HEK293 (cell line): Measurements from ENCODE around the gene MESD.
A peak's percentile ranks its signal among the peaks of the same experiment; 100 is the strongest.

Experiments
- HOXC10 ChIP-seq: sonication (generic); formaldehyde crosslinking; IDR thresholded peaks from 2 replicates; pipeline ENCODE4 v1.8.1; 2023; ENCODE audit warnings: mild to moderate bottlenecking, missing genetic modification reagents
- KLF7 ChIP-seq: fragments of 450-650 bp; formaldehyde crosslinking; IDR thresholded peaks from 2 replicates; pipeline ENCODE4 v1.5.1; 2016; ENCODE audit warnings: missing biosample characterization, missing genetic modification characterization, borderline replicate concordance
- SALL2 ChIP-seq: fragments of 450-650 bp; formaldehyde crosslinking; IDR thresholded peaks from 2 replicates; pipeline ENCODE4 v1.5.0; 2017; ENCODE audit warnings: missing biosample characterization, mild to moderate bottlenecking, missing genetic modification characterization, borderline replicate concordance
- TRIM28 ChIP-seq: IDR thresholded peaks from 2 replicates; pipeline ENCODE4 v1.6.1; 2011; ENCODE audit warnings: low read length, control low read depth, borderline replicate concordance
- YY1 ChIP-seq: fragments of 450-650 bp; formaldehyde crosslinking; IDR thresholded peaks from 2 replicates; pipeline ENCODE4 v1.5.1; 2018; ENCODE audit warnings: missing biosample characterization, missing genetic modification characterization
- YY2 ChIP-seq: fragments of 450-650 bp; formaldehyde crosslinking; IDR thresholded peaks from 2 replicates; pipeline ENCODE4 v1.5.1; 2016; ENCODE audit warnings: missing biosample characterization, missing genetic modification characterization
- ZBTB48 ChIP-seq: fragments of 450-650 bp; formaldehyde crosslinking; IDR thresholded peaks from 2 replicates; pipeline ENCODE4 v1.5.1; 2016; ENCODE audit warnings: missing biosample characterization, missing genetic modification characterization
- ZFP37 ChIP-seq: fragments of 450-650 bp; formaldehyde crosslinking; IDR thresholded peaks from 2 replicates; pipeline ENCODE4 v1.5.1; 2016; ENCODE audit warnings: missing biosample characterization, missing genetic modification characterization
- ZNF121 ChIP-seq: fragments of 450-650 bp; formaldehyde crosslinking; IDR thresholded peaks from 2 replicates; pipeline ENCODE4 v1.5.1; 2016; ENCODE audit warnings: missing biosample characterization, missing genetic modification characterization
- ZNF274 ChIP-seq, 2 experiments: fragments of 200-500 bp in 1 of 2; fragments of 450-650 bp in 1 of 2; sonication (Bioruptor generic) in 1 of 2; formaldehyde crosslinking in 1 of 2; IDR thresholded peaks; 2 replicates each; pipeline versions ENCODE4 v1.5.1 to v1.6.1; 2014 to 2016; ENCODE audit warnings: borderline replicate concordance in 1 of 2, inconsistent platforms in 1 of 2, low read length in 1 of 2, missing biosample characterization in 1 of 2, missing genetic modification characterization in 1 of 2
- ZNF302 ChIP-seq: fragments of 450-650 bp; formaldehyde crosslinking; IDR thresholded peaks from 2 replicates; pipeline ENCODE4 v1.5.1; 2016; ENCODE audit warnings: missing biosample characterization, missing genetic modification characterization, low read depth
- ZNF335 ChIP-seq: fragments of 450-650 bp; formaldehyde crosslinking; conservative IDR thresholded peaks from 2 replicates; pipeline ENCODE4 v1.5.1; 2016; ENCODE audit warnings: missing biosample characterization, missing genetic modification characterization
- ZNF404 ChIP-seq: fragments of 450-650 bp; formaldehyde crosslinking; IDR thresholded peaks from 2 replicates; pipeline ENCODE4 v1.5.1; 2017; ENCODE audit warnings: missing biosample characterization, missing genetic modification characterization
- ZNF433 ChIP-seq: fragments of 450-650 bp; formaldehyde crosslinking; IDR thresholded peaks from 2 replicates; pipeline ENCODE4 v1.5.1; 2016; ENCODE audit warnings: missing biosample characterization, missing genetic modification characterization, low read depth
- ZNF510 ChIP-seq: fragments of 450-650 bp; formaldehyde crosslinking; IDR thresholded peaks from 2 replicates; pipeline ENCODE4 v1.5.1; 2018; ENCODE audit warnings: mild to moderate bottlenecking, missing genetic modification characterization, missing biosample characterization; ENCODE audit not compliant: insufficient replicate concordance
- ZNF548 ChIP-seq: fragments of 450-650 bp; formaldehyde crosslinking; IDR thresholded peaks from 2 replicates; pipeline ENCODE4 v1.5.1; 2016; ENCODE audit warnings: missing biosample characterization, missing genetic modification characterization
- ZNF555 ChIP-seq: fragments of 450-650 bp; formaldehyde crosslinking; conservative IDR thresholded peaks from 2 replicates; pipeline ENCODE4 v1.5.1; 2017; ENCODE audit warnings: missing biosample characterization, mild to moderate bottlenecking, missing genetic modification characterization, inconsistent platforms
- ZNF561 ChIP-seq: fragments of 450-650 bp; IDR thresholded peaks from 2 replicates; pipeline ENCODE4 v1.5.1; 2018; ENCODE audit warnings: missing biosample characterization, missing genetic modification characterization, borderline replicate concordance
- ZNF571 ChIP-seq: fragments of 450-650 bp; formaldehyde crosslinking; IDR thresholded peaks from 2 replicates; pipeline ENCODE4 v1.5.0; 2017; ENCODE audit warnings: missing biosample characterization, missing genetic modification characterization
- ZNF747 ChIP-seq: fragments of 450-650 bp; formaldehyde crosslinking; IDR thresholded peaks from 2 replicates; pipeline ENCODE4 v1.5.1; 2016; ENCODE audit warnings: missing biosample characterization, missing genetic modification characterization
- ZSCAN23 ChIP-seq: fragments of 450-650 bp; formaldehyde crosslinking; IDR thresholded peaks from 2 replicates; pipeline ENCODE4 v1.5.1; 2016; ENCODE audit warnings: missing biosample characterization, missing genetic modification characterization
- ZXDB ChIP-seq: fragments of 450-650 bp; formaldehyde crosslinking; IDR thresholded peaks from 2 replicates; pipeline ENCODE4 v1.5.1; 2016; ENCODE audit warnings: missing biosample characterization, missing genetic modification characterization
- TF ChIP-seq, protein P1 (sequence below): fragments of 450-650 bp; formaldehyde crosslinking; IDR thresholded peaks from 2 replicates; pipeline ENCODE4 v1.5.1; 2016; ENCODE audit warnings: missing biosample characterization, missing genetic modification characterization
- TF ChIP-seq, protein P2 (sequence below): fragments of 450-650 bp; formaldehyde crosslinking; IDR thresholded peaks from 2 replicates; pipeline ENCODE4 v1.5.1; 2016; ENCODE audit warnings: missing biosample characterization, missing genetic modification characterization, low read depth
- TF ChIP-seq, protein P3 (sequence below): fragments of 450-650 bp; formaldehyde crosslinking; conservative IDR thresholded peaks from 2 replicates; pipeline ENCODE4 v1.5.1; 2016; ENCODE audit warnings: low read depth, missing biosample characterization, missing genetic modification characterization
- TF ChIP-seq, protein P4 (sequence below): fragments of 450-650 bp; formaldehyde crosslinking; IDR thresholded peaks from 2 replicates; pipeline ENCODE4 v1.5.1; 2016; ENCODE audit warnings: missing biosample characterization, missing genetic modification characterization
- TF ChIP-seq, protein P5 (sequence below): fragments of 450-650 bp; formaldehyde crosslinking; IDR thresholded peaks from 2 replicates; pipeline ENCODE4 v1.5.1; 2017; ENCODE audit warnings: missing biosample characterization, missing genetic modification characterization

The MESD gene

DNA sequence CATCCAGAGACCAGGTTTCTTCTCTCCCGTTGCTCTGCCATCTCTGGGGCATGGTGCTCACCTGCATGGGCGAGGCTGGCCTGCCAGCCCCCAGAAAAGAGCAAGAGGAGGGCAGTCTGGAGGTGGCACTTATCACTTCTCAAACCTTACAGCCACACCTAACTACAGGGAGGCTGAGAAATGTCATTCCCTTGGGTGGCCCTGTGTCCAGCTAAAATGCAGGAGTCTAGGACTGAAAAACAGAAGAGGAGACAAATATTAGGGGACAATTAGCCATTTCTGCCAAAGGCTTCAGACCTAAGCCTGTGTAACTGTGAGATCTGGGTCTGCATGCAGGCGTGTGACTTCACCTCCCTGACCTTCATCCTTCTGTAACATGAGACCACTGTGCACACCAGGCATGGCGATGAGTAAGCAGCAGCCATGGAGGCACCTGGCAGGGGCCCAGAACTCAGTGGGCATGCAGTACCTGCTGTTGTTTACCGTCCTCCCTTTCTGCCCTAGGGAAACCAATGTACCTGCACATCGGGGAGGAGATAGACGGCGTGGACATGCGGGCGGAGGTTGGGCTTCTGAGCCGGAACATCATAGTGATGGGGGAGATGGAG is 83.4 kb downstream of the MESD start (continued):
- TF ChIP-seq ZNF302 (tag by site-specific recombination): no peak
- no peak for TF ChIP-seq ZBTB48 (tag by site-specific recombination)
- TF ChIP-seq ZNF510: no peak
- no peak for TF ChIP-seq ZXDB (tag by site-specific recombination)
- no peak for TF ChIP-seq ZNF404 (tag by site-specific recombination)
- TF ChIP-seq SALL2 (tag by site-specific recombination): no peak
- TF ChIP-seq, protein P1, sequence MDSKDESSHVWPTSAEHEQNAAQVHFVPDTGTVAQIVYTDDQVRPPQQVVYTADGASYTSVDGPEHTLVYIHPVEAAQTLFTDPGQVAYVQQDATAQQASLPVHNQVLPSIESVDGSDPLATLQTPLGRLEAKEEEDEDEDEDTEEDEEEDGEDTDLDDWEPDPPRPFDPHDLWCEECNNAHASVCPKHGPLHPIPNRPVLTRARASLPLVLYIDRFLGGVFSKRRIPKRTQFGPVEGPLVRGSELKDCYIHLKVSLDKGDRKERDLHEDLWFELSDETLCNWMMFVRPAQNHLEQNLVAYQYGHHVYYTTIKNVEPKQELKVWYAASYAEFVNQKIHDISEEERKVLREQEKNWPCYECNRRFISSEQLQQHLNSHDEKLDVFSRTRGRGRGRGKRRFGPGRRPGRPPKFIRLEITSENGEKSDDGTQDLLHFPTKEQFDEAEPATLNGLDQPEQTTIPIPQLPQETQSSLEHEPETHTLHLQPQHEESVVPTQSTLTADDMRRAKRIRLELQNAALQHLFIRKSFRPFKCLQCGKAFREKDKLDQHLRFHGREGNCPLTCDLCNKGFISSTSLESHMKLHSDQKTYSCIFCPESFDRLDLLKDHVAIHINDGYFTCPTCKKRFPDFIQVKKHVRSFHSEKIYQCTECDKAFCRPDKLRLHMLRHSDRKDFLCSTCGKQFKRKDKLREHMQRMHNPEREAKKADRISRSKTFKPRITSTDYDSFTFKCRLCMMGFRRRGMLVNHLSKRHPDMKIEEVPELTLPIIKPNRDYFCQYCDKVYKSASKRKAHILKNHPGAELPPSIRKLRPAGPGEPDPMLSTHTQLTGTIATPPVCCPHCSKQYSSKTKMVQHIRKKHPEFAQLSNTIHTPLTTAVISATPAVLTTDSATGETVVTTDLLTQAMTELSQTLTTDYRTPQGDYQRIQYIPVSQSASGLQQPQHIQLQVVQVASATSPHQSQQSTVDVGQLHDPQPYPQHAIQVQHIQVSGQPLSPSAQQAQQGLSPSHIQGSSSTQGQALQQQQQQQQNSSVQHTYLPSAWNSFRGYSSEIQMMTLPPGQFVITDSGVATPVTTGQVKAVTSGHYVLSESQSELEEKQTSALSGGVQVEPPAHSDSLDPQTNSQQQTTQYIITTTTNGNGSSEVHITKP (tag by site-specific recombination): 0 out of 2 replicates have a peak, but pooled peaks have one; percentile 11
- TF ChIP-seq ZNF555 (tag by site-specific recombination): no peak
- no peak for TF ChIP-seq ZSCAN23
- TF ChIP-seq HOXC10 (CRISPR knock-in tag): no peak
- peak; percentile 76; the same call in 1 of the 2 replicates for TF ChIP-seq YY2 (tag by site-specific recombination)
- no peak for TF ChIP-seq ZNF121 (tag by site-specific recombination)
- TF ChIP-seq ZNF433 (tag by site-specific recombination): no peak
- TF ChIP-seq, protein P2, sequence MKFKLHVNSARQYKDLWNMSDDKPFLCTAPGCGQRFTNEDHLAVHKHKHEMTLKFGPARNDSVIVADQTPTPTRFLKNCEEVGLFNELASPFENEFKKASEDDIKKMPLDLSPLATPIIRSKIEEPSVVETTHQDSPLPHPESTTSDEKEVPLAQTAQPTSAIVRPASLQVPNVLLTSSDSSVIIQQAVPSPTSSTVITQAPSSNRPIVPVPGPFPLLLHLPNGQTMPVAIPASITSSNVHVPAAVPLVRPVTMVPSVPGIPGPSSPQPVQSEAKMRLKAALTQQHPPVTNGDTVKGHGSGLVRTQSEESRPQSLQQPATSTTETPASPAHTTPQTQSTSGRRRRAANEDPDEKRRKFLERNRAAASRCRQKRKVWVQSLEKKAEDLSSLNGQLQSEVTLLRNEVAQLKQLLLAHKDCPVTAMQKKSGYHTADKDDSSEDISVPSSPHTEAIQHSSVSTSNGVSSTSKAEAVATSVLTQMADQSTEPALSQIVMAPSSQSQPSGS: no peak
- no peak for TF ChIP-seq TRIM28
- no peak for TF ChIP-seq ZFP37 (tag by site-specific recombination)
- no peak for TF ChIP-seq YY1 (tag by site-specific recombination)
- TF ChIP-seq ZNF571: no peak
- TF ChIP-seq, protein P3, sequence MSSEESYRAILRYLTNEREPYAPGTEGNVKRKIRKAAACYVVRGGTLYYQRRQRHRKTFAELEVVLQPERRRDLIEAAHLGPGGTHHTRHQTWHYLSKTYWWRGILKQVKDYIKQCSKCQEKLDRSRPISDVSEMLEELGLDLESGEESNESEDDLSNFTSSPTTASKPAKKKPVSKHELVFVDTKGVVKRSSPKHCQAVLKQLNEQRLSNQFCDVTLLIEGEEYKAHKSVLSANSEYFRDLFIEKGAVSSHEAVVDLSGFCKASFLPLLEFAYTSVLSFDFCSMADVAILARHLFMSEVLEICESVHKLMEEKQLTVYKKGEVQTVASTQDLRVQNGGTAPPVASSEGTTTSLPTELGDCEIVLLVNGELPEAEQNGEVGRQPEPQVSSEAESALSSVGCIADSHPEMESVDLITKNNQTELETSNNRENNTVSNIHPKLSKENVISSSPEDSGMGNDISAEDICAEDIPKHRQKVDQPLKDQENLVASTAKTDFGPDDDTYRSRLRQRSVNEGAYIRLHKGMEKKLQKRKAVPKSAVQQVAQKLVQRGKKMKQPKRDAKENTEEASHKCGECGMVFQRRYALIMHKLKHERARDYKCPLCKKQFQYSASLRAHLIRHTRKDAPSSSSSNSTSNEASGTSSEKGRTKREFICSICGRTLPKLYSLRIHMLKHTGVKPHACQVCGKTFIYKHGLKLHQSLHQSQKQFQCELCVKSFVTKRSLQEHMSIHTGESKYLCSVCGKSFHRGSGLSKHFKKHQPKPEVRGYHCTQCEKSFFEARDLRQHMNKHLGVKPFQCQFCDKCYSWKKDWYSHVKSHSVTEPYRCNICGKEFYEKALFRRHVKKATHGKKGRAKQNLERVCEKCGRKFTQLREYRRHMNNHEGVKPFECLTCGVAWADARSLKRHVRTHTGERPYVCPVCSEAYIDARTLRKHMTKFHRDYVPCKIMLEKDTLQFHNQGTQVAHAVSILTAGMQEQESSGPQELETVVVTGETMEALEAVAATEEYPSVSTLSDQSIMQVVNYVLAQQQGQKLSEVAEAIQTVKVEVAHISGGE: no peak
- no peak for TF ChIP-seq ZNF747 (tag by site-specific recombination)
- no peak for TF ChIP-seq ZNF548 (tag by site-specific recombination)
- TF ChIP-seq, protein P4, sequence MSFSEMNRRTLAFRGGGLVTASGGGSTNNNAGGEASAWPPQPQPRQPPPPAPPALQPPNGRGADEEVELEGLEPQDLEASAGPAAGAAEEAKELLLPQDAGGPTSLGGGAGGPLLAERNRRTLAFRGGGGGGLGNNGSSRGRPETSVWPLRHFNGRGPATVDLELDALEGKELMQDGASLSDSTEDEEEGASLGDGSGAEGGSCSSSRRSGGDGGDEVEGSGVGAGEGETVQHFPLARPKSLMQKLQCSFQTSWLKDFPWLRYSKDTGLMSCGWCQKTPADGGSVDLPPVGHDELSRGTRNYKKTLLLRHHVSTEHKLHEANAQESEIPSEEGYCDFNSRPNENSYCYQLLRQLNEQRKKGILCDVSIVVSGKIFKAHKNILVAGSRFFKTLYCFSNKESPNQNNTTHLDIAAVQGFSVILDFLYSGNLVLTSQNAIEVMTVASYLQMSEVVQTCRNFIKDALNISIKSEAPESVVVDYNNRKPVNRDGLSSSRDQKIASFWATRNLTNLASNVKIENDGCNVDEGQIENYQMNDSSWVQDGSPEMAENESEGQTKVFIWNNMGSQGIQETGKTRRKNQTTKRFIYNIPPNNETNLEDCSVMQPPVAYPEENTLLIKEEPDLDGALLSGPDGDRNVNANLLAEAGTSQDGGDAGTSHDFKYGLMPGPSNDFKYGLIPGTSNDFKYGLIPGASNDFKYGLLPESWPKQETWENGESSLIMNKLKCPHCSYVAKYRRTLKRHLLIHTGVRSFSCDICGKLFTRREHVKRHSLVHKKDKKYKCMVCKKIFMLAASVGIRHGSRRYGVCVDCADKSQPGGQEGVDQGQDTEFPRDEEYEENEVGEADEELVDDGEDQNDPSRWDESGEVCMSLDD (tag by site-specific recombination): no peak
- TF ChIP-seq ZNF335 (tag by site-specific recombination): 0 out of 2 replicates have a peak, but pooled peaks have one; percentile 18
- no peak for TF ChIP-seq ZNF561 (tag by site-specific recombination)
- no peak for TF ChIP-seq ZNF274 (IDR thresholded peaks at IDR 0.05; ENCODE audit: low read length)
- no peak for TF ChIP-seq ZNF274 (tag by site-specific recombination; IDR thresholded peaks at IDR 0.05; ENCODE audit: borderline replicate concordance)
- TF ChIP-seq, protein P5, sequence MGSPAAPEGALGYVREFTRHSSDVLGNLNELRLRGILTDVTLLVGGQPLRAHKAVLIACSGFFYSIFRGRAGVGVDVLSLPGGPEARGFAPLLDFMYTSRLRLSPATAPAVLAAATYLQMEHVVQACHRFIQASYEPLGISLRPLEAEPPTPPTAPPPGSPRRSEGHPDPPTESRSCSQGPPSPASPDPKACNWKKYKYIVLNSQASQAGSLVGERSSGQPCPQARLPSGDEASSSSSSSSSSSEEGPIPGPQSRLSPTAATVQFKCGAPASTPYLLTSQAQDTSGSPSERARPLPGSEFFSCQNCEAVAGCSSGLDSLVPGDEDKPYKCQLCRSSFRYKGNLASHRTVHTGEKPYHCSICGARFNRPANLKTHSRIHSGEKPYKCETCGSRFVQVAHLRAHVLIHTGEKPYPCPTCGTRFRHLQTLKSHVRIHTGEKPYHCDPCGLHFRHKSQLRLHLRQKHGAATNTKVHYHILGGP (tag by site-specific recombination): no peak
- TF ChIP-seq KLF7: no peak
